HCEC 1CT (cell line): ENCODE measurements around the gene AAR2.

Experiments
- DNase-seq: peaks from one replicate; pipeline ENCODE4 v3.0.0-alpha.2; 2017

AAR2 gene

DNA sequence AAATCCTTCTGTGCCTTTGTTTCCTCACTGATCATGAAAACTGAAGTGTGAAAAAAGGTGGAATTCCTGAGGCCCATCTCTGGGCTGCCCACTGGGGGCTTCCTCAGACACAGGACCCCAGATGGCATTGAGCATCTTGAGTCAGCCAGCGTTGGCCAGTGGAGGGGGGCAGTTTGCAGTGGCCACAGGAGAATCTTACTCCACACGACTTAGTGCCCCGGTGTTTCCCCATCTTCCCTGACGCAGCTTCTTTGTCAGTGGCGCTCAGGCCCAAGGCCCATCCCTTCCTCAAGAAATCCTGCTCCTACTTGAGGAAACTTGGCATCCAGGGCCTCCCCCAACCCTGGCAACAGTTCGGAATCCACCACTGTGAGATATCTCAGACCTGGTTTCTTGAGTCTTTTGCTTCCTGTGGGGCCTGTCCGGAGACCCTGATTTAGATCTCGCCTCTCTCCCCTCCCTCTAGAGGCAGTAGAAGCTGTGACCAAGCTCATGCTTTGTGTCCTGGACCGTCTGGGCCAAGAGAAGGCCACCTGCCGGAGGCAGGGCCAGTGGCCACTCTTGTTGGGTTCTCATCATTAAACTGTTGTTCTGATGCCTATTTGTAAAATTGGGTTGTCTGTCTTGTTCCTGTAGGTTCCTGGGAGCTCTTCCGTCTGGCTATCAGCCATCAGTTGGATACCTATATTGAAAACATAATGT lies 49.6 kb downstream of the AAR2 start:
- DNase-seq, result no peak

GRCh38 chr20:36297656-36298055 lies 61.4 kb downstream of the AAR2 start:
- no peak for DNase-seq

DNA sequence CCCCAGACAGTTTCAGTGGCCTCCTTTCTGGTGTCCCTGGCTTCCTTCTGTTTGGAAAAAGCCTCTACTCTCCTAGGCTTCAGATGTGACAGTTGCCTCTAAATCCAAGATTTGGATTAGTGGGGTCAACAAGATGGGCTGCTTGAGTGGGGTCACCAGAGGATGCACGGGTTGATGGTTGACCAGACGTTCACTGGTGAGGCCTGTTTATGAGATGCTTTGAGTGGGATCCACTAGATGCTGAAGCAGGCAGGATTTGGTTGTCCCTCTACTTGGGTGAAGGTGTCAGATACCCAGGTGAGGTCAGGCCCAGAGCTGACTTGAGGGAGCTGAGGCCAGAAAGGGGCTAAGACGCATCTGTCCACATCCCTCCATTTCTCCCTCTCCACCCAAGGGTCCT lies 61.8 kb downstream of the AAR2 start:
- no peak for DNase-seq

GRCh38 chr20:36298795-36299339 lies 62.6 kb downstream of the AAR2 start:
- DNase-seq, result no peak

- DNase-seq, result no peak
Measured at GRCh38 chr20:36299459-36299858, 63.2 kb downstream of the AAR2 start.

GRCh38 chr20:36301359-36302119 lies 65.3 kb downstream of the AAR2 start:
- no peak for DNase-seq

DNA sequence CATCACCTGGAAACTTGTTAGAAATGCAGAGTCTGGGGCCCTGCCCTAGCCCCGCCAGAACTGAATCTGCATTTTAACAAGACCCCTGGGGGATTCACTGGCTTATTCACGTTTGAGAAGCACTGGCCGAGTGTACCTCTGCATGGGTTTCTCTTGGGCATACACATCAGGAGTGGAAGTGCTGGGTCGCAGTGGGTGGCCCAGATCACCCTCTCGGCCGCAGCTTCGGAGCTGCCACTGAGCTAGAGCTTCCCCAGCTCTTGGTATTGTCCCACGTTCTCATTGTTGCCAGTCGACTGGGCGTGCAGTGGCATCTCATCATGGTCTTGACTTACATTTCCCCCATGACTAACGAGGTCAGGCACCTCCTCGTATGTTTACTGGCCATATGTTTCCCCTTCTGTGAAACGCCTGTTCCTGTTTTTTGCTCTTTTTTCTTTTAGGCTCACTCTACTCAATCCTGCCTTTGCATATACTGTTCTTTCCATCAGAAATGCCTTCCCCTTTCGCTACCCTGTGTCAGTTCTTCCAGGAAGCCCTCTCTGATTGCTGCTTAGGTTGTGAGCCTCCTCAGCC lies 66.8 kb downstream of the AAR2 start:
- peak; percentile 15 for DNase-seq

- no peak for DNase-seq
Measured at GRCh38 chr20:36303831-36304230, 67.6 kb downstream of the AAR2 start.

- DNase-seq, result no peak
Measured at GRCh38 chr20:36304786-36305495, 68.7 kb downstream of the AAR2 start.

DNA sequence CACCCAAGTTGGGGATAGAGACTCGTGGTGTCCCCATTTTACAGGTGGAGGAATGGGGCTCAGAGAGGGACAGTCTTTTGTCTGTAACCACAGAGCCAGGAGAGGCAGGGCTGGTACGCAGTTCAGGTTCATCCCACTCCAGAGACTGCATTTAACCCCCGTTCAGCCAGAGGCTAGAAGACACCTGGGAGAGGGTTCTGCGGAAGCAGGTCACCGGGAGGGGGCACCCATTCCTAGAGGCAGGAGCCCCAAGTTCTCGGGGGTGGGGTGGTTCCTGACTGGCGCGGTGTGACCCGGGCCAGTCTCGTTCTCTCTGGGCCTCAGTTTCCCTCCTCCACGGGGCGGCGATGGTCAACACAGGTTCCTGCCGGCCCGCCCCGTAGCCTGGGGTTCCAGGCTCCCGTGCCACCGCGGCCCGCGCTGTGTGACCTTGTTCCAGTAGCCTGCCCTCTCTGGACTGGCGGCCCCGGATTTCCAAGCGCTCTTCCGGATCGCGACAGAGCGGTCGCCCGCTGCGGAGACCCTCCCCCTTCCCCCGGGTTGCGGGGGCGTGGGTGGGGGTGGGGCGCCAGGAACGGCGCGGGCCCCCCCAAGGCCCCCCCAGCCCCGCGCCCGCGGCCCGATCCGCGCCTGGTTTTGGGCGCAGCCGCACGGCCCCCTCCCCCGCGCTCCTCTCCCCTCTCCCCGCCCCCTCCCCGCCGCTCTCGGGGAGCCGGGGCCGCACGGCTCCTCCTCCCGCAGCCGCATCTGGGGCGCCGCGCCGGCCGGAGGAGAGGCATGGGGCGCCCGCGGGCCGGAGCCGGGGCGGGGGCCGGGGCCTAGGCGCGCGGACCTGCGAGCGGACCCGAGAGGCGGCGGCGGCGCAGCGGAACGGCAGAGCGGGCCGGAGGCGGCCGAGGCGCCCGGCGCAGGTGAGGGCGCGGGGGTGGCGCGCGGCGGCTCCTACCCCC lies 69.6 kb downstream of the AAR2 start, which contains the start of gene DLGAP4:
Gene DLGAP4 (plus strand): TSS at position 738 of the 950 bp plus-strand sequence. CDS start 125,379 bp downstream, outside the sequence.
- DNase-seq, result no peak
